Hepatocyte (in vitro differentiated cells): ENCODE measurements around the gene DDX10.

Experiments used
- EZH2phosphoT487 ChIP-seq: fragments of 200-600 bp; sonication (generic); IDR thresholded peaks from one replicate; pipeline ENCODE4 v1.6.1; 2018; ENCODE audit warnings: antibody characterized with exemption, mild to moderate bottlenecking, low read depth, moderate library complexity; ENCODE audit not compliant: unreplicated experiment, severe bottlenecking
- TF ChIP-seq, protein P1 (sequence below): fragments of 200-600 bp; sonication (generic); IDR thresholded peaks from 2 replicates; pipeline ENCODE4 v1.5.1; 2016; ENCODE audit warnings: antibody characterized with exemption, mild to moderate bottlenecking; ENCODE audit not compliant: poor library complexity

DNA sequence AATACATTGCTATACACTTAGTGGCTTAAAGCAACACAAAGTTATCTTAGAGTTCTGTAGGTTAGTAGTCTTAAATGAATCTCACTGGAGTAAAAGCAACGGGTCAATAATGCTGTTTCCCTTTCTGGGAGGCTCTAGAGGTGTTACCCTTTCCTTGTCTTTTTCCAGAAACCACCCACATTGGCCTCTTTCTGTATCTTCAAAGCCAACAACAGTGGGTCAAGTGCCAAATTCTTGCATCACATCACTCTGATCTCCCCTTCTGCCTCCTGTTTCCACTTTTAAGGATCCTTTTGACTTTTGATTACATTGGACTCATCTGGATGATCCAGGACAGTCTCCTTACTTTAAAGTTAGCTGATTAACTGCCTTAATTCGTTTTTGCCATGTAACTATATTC lies 93.6 kb downstream of the DDX10 start:
- TF ChIP-seq, protein P1, sequence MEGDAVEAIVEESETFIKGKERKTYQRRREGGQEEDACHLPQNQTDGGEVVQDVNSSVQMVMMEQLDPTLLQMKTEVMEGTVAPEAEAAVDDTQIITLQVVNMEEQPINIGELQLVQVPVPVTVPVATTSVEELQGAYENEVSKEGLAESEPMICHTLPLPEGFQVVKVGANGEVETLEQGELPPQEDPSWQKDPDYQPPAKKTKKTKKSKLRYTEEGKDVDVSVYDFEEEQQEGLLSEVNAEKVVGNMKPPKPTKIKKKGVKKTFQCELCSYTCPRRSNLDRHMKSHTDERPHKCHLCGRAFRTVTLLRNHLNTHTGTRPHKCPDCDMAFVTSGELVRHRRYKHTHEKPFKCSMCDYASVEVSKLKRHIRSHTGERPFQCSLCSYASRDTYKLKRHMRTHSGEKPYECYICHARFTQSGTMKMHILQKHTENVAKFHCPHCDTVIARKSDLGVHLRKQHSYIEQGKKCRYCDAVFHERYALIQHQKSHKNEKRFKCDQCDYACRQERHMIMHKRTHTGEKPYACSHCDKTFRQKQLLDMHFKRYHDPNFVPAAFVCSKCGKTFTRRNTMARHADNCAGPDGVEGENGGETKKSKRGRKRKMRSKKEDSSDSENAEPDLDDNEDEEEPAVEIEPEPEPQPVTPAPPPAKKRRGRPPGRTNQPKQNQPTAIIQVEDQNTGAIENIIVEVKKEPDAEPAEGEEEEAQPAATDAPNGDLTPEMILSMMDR: no peak
- no peak for TF ChIP-seq EZH2phosphoT487
